IPS-18a (cell line): ENCODE measurements around the gene BTAF1.

Source experiments
- H3K27ac ChIP-seq: one replicate; pipeline ENCODE4 v1.5.1; 2013; ENCODE audit warnings: low read length
- H3K27me3 ChIP-seq: one replicate; pipeline ENCODE4 v1.6.1; 2013; ENCODE audit warnings: mild to moderate bottlenecking, low read length; ENCODE audit not compliant: control insufficient read depth, insufficient read depth
- H3K36me3 ChIP-seq: one replicate; pipeline ENCODE4 v1.6.1; 2013; ENCODE audit warnings: low read depth, low read length; ENCODE audit not compliant: control insufficient read depth
- H3K4me1 ChIP-seq: one replicate; pipeline ENCODE4 v1.6.1; 2013; ENCODE audit warnings: low read depth, low read length; ENCODE audit not compliant: control insufficient read depth
- H3K4me3 ChIP-seq: one replicate; pipeline ENCODE4 v1.5.1; 2013; ENCODE audit warnings: low read length
- H3K9ac ChIP-seq: one replicate; pipeline ENCODE4 v1.6.1; 2013; ENCODE audit warnings: mild to moderate bottlenecking, low read length, moderate library complexity
- H3K9me3 ChIP-seq: one replicate; pipeline ENCODE4 v1.6.1; 2013; ENCODE audit warnings: low read depth, low read length; ENCODE audit not compliant: control insufficient read depth

Gene BTAF1

GRCh38 chr10:91953600-91954160, 30.1 kb downstream of the BTAF1 start:
- Histone ChIP-seq H3K4me1 (peaks cover 4% of the 10 kb centered on the region), H3K27me3 (no peaks in the 10 kb centered on the region), H3K4me3 (no peak overlapping the region), H3K36me3 (peaks cover 69% of the 10 kb centered on the region), H3K27ac (no peak overlapping the region), H3K9me3 (no peaks in the 10 kb centered on the region), H3K9ac (no peak overlapping the region)

- H3K36me3 ChIP-seq = peaks cover 82% of the 10 kb centered on the region
Observed at GRCh38 chr10:91955114-91955513, 31.5 kb downstream of the BTAF1 start.

DNA sequence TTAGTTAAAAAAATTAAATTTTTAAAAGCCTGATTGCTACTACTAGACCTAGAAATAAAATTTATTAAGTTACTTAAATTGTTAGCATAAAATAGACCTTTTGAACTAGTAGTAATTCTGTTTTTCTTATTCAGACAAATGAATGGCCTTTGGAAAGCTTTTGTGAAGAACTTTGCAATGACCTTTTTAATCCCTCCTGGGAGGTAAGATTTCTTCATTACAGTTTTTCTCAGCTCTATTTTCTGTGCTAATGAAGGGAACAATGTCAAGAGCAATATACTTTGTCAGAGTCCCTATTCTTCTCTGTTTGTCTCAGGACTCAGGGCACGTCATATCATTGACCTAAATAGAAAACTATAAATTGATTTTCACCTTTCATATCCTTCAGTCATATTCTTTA, 33.5 kb downstream of the BTAF1 start:
- Histone ChIP-seq H3K4me3 (no peak overlapping the region), H3K9ac (no peak overlapping the region), H3K4me1 (peaks cover 4% of the 10 kb centered on the region), H3K27me3 (no peaks in the 10 kb centered on the region), H3K36me3 (peaks cover 92% of the 10 kb centered on the region), H3K9me3 (no peaks in the 10 kb centered on the region), H3K27ac (no peak overlapping the region)

More at GRCh38 chr10:91955114-91955513, 31.5 kb downstream of the BTAF1 start:
- Histone ChIP-seq H3K27me3 (no peaks in the 10 kb centered on the region), H3K4me3 (no peak overlapping the region), H3K9me3 (no peaks in the 10 kb centered on the region), H3K27ac (no peak overlapping the region), H3K4me1 (peaks cover 4% of the 10 kb centered on the region), H3K9ac (no peak overlapping the region)

DNA sequence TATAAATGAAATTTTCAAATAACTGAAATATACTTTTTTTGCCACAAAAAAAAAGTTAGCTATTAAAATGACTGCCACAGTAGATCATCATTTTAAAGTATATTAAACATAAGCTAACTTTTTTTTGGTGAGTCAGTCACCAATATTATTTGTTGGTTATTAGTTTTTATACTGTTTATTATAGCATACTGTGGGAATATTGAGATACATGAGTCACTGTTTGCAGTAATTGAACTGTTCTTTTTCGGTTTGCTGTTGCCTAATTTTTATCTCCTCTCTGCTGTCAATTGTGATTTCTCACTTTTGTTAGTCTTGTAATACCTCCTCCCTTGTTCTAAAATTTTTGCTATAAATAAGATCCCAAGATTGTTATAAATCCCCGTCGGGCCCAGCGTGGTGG, 45.7 kb downstream of the BTAF1 start:
- no peak overlapping the region for H3K4me3 ChIP-seq
- H3K9ac ChIP-seq = no peak overlapping the region
- H3K27ac ChIP-seq = no peak overlapping the region
- H3K4me1 ChIP-seq = peaks cover 5% of the 10 kb centered on the region
- no peaks in the 10 kb centered on the region for H3K9me3 ChIP-seq
- H3K27me3 ChIP-seq = no peaks in the 10 kb centered on the region
- H3K36me3 ChIP-seq = peaks cover 52% of the 10 kb centered on the region

- Histone ChIP-seq H3K4me1 (peaks cover 3% of the 10 kb centered on the region), H3K27ac (no peak overlapping the region), H3K27me3 (no peaks in the 10 kb centered on the region), H3K36me3 (peaks cover 22% of the 10 kb centered on the region), H3K9ac (no peak overlapping the region), H3K9me3 (no peaks in the 10 kb centered on the region), H3K4me3 (no peak overlapping the region)
Observed at GRCh38 chr10:91974960-91975359, 51.4 kb downstream of the BTAF1 start.

DNA sequence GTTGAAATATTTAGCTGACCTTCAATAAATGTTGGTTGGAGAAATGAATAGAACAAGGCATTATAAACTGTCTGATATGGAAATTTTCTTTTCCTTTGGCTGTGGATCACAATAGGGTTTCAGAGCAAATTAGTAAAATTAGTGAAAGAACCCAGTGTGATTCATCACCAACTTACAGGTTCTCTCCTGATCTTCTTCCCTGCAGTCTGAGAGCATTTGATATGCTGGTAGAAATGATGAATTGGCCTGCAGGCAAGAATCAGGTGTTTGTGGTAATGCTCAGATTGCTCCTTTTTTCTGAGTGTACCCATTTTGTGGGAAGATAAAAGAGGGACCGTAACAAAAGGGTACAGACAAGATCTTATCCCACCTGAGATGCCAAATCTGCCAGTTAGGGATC, 51.9 kb downstream of the BTAF1 start:
- H3K4me1 ChIP-seq = no peaks in the 10 kb centered on the region
- peaks cover 19% of the 10 kb centered on the region for H3K36me3 ChIP-seq
- no peaks in the 10 kb centered on the region for H3K27me3 ChIP-seq
- H3K4me3 ChIP-seq = no peak overlapping the region
- no peak overlapping the region for H3K27ac ChIP-seq
- no peak overlapping the region for H3K9ac ChIP-seq
- H3K9me3 ChIP-seq = no peaks in the 10 kb centered on the region

DNA sequence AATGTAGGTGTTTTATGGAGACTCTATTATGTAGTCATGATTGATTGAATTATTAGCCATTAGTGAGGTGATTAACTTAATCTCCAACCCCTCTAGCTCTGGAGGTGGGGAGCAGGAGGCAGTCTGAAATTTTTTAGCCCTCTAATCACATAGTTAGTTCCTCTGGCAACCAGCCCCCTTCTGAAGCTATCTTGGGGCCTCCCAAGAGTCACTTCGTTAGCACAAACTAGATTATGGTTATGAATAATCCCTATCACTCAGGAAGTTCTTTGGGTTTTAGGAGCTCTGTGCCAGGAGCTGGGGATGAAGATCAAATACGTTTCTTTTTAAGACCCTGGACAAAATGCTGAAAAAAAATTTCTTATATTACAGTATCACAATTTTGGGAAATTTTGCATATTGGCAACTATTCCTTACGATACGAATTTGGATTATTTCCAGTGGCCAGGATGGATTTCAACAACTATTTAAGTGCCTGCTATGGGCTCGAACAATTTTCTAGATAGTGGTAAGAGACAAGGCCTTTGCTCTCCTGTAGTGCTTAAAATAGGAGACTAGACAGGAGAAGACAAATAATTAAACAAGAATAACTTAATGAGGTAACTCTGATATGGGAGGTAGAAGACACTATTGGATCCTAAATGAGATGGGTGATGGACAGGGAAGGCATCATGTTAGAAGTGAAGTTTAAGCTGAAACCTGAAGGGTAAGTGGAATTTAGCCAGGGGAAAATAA, 52.9 kb downstream of the BTAF1 start:
- Histone ChIP-seq H3K27ac (no peak overlapping the region), H3K4me1 (no peaks in the 10 kb centered on the region), H3K36me3 (peaks cover 21% of the 10 kb centered on the region), H3K9me3 (no peaks in the 10 kb centered on the region), H3K9ac (no peak overlapping the region), H3K27me3 (no peaks in the 10 kb centered on the region), H3K4me3 (no peak overlapping the region)

- Histone ChIP-seq H3K4me1 (no peaks in the 10 kb centered on the region), H3K9me3 (no peaks in the 10 kb centered on the region), H3K4me3 (no peak overlapping the region), H3K9ac (no peak overlapping the region), H3K27me3 (no peaks in the 10 kb centered on the region), H3K27ac (no peak overlapping the region), H3K36me3 (peaks cover 28% of the 10 kb centered on the region)
Observed at GRCh38 chr10:91977491-91977890, 53.9 kb downstream of the BTAF1 start.

DNA sequence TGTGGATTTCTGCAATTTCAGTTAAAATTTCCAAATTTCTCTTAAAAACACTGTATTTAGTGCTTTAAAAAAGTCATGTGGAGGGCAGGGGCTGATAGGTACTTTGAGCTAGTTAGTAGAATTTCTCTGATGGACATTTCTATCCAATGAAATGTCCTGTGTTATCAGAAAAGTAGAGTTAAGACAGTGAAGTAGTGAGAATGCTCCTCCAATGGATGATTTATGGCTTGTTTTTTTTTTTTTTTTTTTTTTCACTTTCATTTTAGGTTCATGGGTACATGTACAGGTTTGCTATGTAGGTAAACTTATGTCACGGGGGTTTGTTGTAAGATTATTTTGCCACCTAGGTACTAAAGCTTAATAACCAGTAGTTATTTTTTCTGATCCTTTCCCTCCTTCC, 55.0 kb downstream of the BTAF1 start:
- Histone ChIP-seq H3K27me3 (no peaks in the 10 kb centered on the region), H3K27ac (no peak overlapping the region), H3K9me3 (no peaks in the 10 kb centered on the region), H3K4me3 (no peak overlapping the region), H3K9ac (no peak overlapping the region), H3K4me1 (no peaks in the 10 kb centered on the region), H3K36me3 (peaks cover 37% of the 10 kb centered on the region)

GRCh38 chr10:91980319-91980718, 56.7 kb downstream of the BTAF1 start:
- Histone ChIP-seq H3K36me3 (peaks cover 51% of the 10 kb centered on the region), H3K9ac (no peak overlapping the region), H3K27me3 (no peaks in the 10 kb centered on the region), H3K4me1 (no peaks in the 10 kb centered on the region), H3K4me3 (no peak overlapping the region), H3K27ac (no peak overlapping the region), H3K9me3 (no peaks in the 10 kb centered on the region)

DNA sequence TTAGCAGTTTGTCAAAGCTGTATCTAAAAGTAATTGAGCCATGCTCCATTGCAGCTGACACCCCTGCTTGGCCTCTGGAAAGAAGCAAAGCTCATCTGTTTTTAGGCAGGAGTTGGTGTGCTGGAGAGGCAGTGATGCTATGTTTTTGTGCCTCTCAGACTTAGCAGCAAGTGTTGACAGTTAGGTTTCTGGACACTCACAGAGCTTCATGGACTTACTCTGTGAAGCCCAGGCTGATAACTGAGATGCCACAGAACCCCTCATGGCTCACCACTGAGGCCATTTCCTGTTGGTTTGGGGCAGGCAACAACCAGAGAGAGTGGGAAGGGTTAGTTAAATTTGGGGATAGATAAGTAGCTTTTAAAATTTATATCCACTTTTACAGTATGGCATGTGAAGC, 59.8 kb downstream of the BTAF1 start:
- Histone ChIP-seq H3K4me1 (no peaks in the 10 kb centered on the region), H3K9me3 (no peaks in the 10 kb centered on the region), H3K36me3 (peaks cover 65% of the 10 kb centered on the region), H3K27me3 (no peaks in the 10 kb centered on the region), H3K9ac (no peak overlapping the region), H3K27ac (no peak overlapping the region), H3K4me3 (no peak overlapping the region)

DNA sequence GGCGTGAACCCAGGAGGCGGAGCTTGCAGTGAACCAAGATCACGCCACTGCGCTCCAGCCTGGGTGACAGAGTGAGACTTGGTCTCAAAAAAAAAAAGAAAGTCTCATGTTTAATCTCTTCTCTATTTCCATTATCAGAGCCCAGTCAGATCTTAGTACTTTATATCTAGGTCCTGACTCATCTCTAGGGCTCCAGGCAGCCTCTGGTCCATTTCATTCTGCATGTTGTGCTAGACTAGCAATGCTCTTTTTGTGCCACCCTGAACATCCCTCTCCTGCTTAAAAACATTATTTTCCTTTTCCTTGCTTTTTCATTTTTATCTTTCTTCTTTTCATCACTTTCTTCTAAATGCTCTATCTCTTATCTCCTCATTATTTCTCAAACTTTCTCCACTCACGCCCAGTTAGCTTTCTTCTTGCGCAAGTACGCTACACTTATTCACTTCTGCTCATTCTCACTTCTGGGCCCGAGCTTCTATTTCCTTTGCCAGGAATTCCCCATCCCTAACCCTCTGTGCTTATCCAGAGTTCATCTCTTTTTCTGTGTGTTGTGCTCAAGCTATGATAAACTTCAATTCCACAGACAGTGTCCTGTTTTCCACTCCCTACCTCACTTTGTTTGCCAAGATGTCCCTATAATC, 63.9 kb downstream of the BTAF1 start:
- H3K36me3 ChIP-seq = peaks cover 75% of the 10 kb centered on the region
- H3K9me3 ChIP-seq = no peaks in the 10 kb centered on the region
- H3K4me1 ChIP-seq = no peaks in the 10 kb centered on the region

More for the DNA sequence above, 63.9 kb downstream of the BTAF1 start:
- Histone ChIP-seq H3K4me3 (no peak overlapping the region), H3K27ac (no peak overlapping the region), H3K27me3 (no peaks in the 10 kb centered on the region), H3K9ac (no peak overlapping the region)
